K562 (cell line): Measurements from ENCODE around the gene SLC16A4. TPM values are rescaled to one million over a fixed set of nuclear protein-coding genes. Genes with fewer than 3 reads are reported as not detected.

ENCODE experiments used
- ETS2 ChIP-seq: IDR thresholded peaks from 2 replicates; pipeline ENCODE4 v1.6.1; 2016; ENCODE audit warnings: borderline replicate concordance, missing genetic modification characterization, mild to moderate bottlenecking, moderate library complexity, missing compliant biosample characterization; ENCODE audit not compliant: poor library complexity, severe bottlenecking
- GATAD2A ChIP-seq: fragments of 450-650 bp; IDR thresholded peaks from 2 replicates; pipeline ENCODE4 v1.6.1; 2017
- HDAC2 ChIP-seq: fragments of 450-650 bp; IDR thresholded peaks from 2 replicates; pipeline ENCODE4 v1.6.1; 2016; ENCODE audit warnings: mild to moderate bottlenecking
- HES1 ChIP-seq: fragments of 450-650 bp; IDR thresholded peaks from 2 replicates; pipeline ENCODE4 v1.6.1; 2016; ENCODE audit warnings: low read depth, mild to moderate bottlenecking, moderate library complexity
- HMGN3 ChIP-seq: IDR thresholded peaks from 2 replicates; pipeline ENCODE4 v1.6.1; 2011; ENCODE audit warnings: borderline replicate concordance, low read depth, mild to moderate bottlenecking, mixed read lengths, low read length; ENCODE audit not compliant: insufficient read length; ENCODE audit errors: extremely low read depth
- KAT7 ChIP-seq: sonication (generic); formaldehyde crosslinking; IDR thresholded peaks from 2 replicates; pipeline ENCODE4 v1.8.0; 2022; ENCODE audit warnings: missing genetic modification reagents, mild to moderate bottlenecking, borderline replicate concordance
- KDM4B ChIP-seq, 2 experiments: fragments of 450-650 bp in 1 of 2; sonication (generic) in 1 of 2; IDR thresholded peaks; 2 replicates each; pipeline ENCODE4 v1.6.1; 2016 to 2017; ENCODE audit warnings: borderline replicate concordance in 2 of 2, antibody characterized with exemption in 1 of 2, low read depth in 1 of 2, mild to moderate bottlenecking in 1 of 2
- MIER1 ChIP-seq: fragments of 450-650 bp; IDR thresholded peaks from 2 replicates; pipeline ENCODE4 v1.6.1; 2016; ENCODE audit warnings: antibody characterized with exemption, mild to moderate bottlenecking, low read depth
- MTA2 ChIP-seq: fragments of 450-650 bp; IDR thresholded peaks from 2 replicates; pipeline ENCODE4 v1.6.1; 2016; ENCODE audit warnings: low read depth
- NBN ChIP-seq: fragments of 450-650 bp; IDR thresholded peaks from 2 replicates; pipeline ENCODE4 v1.6.1; 2016; ENCODE audit warnings: low read depth, mild to moderate bottlenecking
- NCOA4 ChIP-seq: fragments of 450-650 bp; IDR thresholded peaks from 2 replicates; pipeline ENCODE4 v1.6.1; 2018; ENCODE audit warnings: mild to moderate bottlenecking; ENCODE audit not compliant: partially characterized antibody
- NCOR1 ChIP-seq: fragments of 450-650 bp; IDR thresholded peaks from 2 replicates; pipeline ENCODE4 v1.6.1; 2016; ENCODE audit warnings: mild to moderate bottlenecking, moderate library complexity
- PML ChIP-seq: IDR thresholded peaks from 2 replicates; pipeline ENCODE4 v1.6.1; 2012; ENCODE audit warnings: low read length, inconsistent platforms
- PPARD ChIP-seq: fragments of 250-450 bp; sonication (Bioruptor Pico); IDR thresholded peaks from 2 replicates; pipeline ENCODE4 v1.8.0; 2022; ENCODE audit warnings: inconsistent platforms, mild to moderate bottlenecking, moderate library complexity
- RFX7 ChIP-seq: fragments of 250-450 bp; sonication (Bioruptor Pico); IDR thresholded peaks from 2 replicates; pipeline ENCODE4 v1.5.1; 2021; ENCODE audit warnings: mild to moderate bottlenecking
- SRSF1 ChIP-seq: fragments of 200-400 bp; formaldehyde crosslinking; IDR thresholded peaks from 2 replicates; pipeline ENCODE4 v1.6.1; 2017; ENCODE audit warnings: mild to moderate bottlenecking, low read depth, low read length, moderate library complexity
- TEAD4 ChIP-seq, 2 experiments: sonication (generic) in 1 of 2; formaldehyde crosslinking in 1 of 2; IDR thresholded peaks; 2 replicates each; pipeline versions ENCODE4 v1.6.1 to v1.8.0; 2012 to 2022; ENCODE audit warnings: borderline replicate concordance in 1 of 2, inconsistent platforms in 1 of 2, low read length in 1 of 2, mild to moderate bottlenecking in 1 of 2, missing genetic modification reagents in 1 of 2
- TFAM ChIP-seq: fragments of 250-450 bp; sonication (Bioruptor Pico); conservative IDR thresholded peaks from 2 replicates; pipeline ENCODE4 v1.5.0; 2021; ENCODE audit warnings: mild to moderate bottlenecking, moderate library complexity
- ZKSCAN1 ChIP-seq: fragments of 150-350 bp; IDR thresholded peaks from 2 replicates; pipeline ENCODE4 v1.6.1; 2016; ENCODE audit warnings: low read depth, low read length
- ZNF165 ChIP-seq: fragments of 250-450 bp; sonication (Bioruptor Pico); IDR thresholded peaks from 2 replicates; pipeline ENCODE4 v1.4.0; 2020; ENCODE audit warnings: borderline replicate concordance
- ZNF274 ChIP-seq: IDR thresholded peaks from 2 replicates; pipeline ENCODE4 v1.6.1; 2011; ENCODE audit warnings: low read depth, mild to moderate bottlenecking, low read length, moderate library complexity, borderline replicate concordance
- ZNF699 ChIP-seq: fragments of 250-450 bp; sonication (Bioruptor Pico); IDR thresholded peaks from 2 replicates; pipeline ENCODE4 v1.8.0; 2021; ENCODE audit warnings: mild to moderate bottlenecking, moderate library complexity; ENCODE audit not compliant: insufficient replicate concordance
- ZNF76 ChIP-seq: fragments of 250-450 bp; sonication (Bioruptor Pico); IDR thresholded peaks from 2 replicates; pipeline ENCODE4 v1.4.0; 2020; ENCODE audit warnings: mild to moderate bottlenecking, moderate library complexity, borderline replicate concordance
- polyA plus RNA-seq, 8 experiments: library from polyadenylated mRNA; depleted of rRNA in 4 of 8; stranded (reverse) in 5 of 8; unstranded in 3 of 8; fragments of >200 nt; fragmentation: Nextera tagmentation in 2 of 8; fragmentation: Illumina TruSeq in 1 of 8; extraction: Ambion mirVana in 2 of 8; extraction: Trizol in 1 of 8; gene quantifications; 2 replicates each; pipeline versions ENCODE4 v1.2.1 to v1.2.3, GENCODE V29; 2011 to 2014; ENCODE audit warnings: inconsistent platforms in 1 of 8, missing spikeins in 1 of 8
- total RNA-seq, 7 experiments: library from RNA; depleted of rRNA in 6 of 7; stranded (reverse); fragments of >200 nt in 6 of 7; fragmentation: Illumina TruSeq in 2 of 7; extraction: Trizol in 2 of 7; gene quantifications; 2 replicates each; pipeline versions ENCODE4 v1.2.1 to v1.2.3, GENCODE V29; 2011 to 2021; ENCODE audit warnings: low replicate concordance in 1 of 7
- TF ChIP-seq, protein P1 (sequence below): fragments of 450-650 bp; IDR thresholded peaks from one replicate; pipeline ENCODE4 v1.6.1; 2018; ENCODE audit warnings: mild to moderate bottlenecking, moderate library complexity; ENCODE audit not compliant: partially characterized antibody
- TF ChIP-seq, protein P2 (sequence below): sonication (generic); formaldehyde crosslinking; IDR thresholded peaks from 2 replicates; pipeline ENCODE4 v1.8.0; 2022; ENCODE audit warnings: mild to moderate bottlenecking, missing genetic modification reagents

The SLC16A4 gene
- total and polyA plus RNA-seq, 9 of the 15 experiments (the other 6 are each of a cell fraction or from before 2014, with no cell fraction given): 0.04 to 0.31 (median 0.18) TPM; not detected in 1

DNA sequence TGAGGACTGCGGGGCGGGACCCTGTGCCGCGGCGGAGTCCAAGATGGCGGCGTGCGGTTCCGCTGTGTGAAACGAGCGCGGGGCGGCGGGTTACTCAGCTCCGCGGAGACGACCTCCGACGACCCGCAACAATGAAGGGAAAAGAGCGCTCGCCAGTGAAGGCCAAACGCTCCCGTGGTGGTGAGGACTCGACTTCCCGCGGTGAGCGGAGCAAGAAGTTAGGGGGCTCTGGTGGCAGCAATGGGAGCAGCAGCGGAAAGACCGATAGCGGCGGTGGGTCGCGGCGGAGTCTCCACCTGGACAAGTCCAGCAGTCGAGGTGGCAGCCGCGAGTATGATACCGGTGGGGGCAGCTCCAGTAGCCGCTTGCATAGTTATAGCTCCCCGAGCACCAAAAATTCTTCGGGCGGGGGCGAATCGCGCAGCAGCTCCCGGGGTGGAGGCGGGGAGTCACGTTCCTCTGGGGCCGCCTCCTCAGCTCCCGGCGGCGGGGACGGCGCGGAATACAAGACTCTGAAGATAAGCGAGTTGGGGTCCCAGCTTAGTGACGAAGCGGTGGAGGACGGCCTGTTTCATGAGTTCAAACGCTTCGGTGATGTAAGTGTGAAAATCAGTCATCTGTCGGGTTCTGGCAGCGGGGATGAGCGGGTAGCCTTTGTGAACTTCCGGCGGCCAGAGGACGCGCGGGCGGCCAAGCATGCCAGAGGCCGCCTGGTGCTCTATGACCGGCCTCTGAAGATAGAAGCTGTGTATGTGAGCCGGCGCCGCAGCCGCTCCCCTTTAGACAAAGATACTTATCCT is 51.2 kb downstream of the SLC16A4 start (continued):
- TF ChIP-seq, protein P1, sequence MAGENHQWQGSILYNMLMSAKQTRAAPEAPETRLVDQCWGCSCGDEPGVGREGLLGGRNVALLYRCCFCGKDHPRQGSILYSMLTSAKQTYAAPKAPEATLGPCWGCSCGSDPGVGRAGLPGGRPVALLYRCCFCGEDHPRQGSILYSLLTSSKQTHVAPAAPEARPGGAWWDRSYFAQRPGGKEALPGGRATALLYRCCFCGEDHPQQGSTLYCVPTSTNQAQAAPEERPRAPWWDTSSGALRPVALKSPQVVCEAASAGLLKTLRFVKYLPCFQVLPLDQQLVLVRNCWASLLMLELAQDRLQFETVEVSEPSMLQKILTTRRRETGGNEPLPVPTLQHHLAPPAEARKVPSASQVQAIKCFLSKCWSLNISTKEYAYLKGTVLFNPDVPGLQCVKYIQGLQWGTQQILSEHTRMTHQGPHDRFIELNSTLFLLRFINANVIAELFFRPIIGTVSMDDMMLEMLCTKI: no peak
- peak; percentile 62 for TF ChIP-seq HMGN3
- TF ChIP-seq ZNF76 (CRISPR knock-in tag): no peak
- TF ChIP-seq TEAD4 (IDR thresholded peaks at IDR 0.05; ENCODE audit: low read length): peak; percentile 32; the same call in 1 of the 2 replicates
- TF ChIP-seq TEAD4 (CRISPR knock-in tag; IDR thresholded peaks at IDR 0.05; ENCODE audit: borderline replicate concordance): no peak
- TF ChIP-seq ZNF165: no peak
- TF ChIP-seq ZNF699 (CRISPR knock-in tag): no peak
- TF ChIP-seq NCOA4: no peak
- TF ChIP-seq, protein P2, sequence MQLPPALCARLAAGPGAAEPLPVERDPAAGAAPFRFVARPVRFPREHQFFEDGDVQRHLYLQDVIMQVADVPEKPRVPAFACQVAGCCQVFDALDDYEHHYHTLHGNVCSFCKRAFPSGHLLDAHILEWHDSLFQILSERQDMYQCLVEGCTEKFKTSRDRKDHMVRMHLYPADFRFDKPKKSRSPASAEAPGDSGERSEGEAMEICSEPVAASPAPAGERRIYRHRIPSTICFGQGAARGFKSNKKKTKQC (CRISPR knock-in tag): peak; percentile 73
- TF ChIP-seq ETS2 (tag): no peak
- no peak for TF ChIP-seq PPARD (CRISPR knock-in tag)
- no peak for TF ChIP-seq MIER1
- no peak for TF ChIP-seq HES1
- peak; percentile 84; the same call in 1 of the 2 replicates for TF ChIP-seq PML
- TF ChIP-seq GATAD2A: no peak
- peak; percentile 83; the same call in 1 of the 2 replicates for TF ChIP-seq KAT7 (CRISPR knock-in tag)
- no peak for TF ChIP-seq MTA2
- TF ChIP-seq ZKSCAN1: peak; percentile 12; the same call in 1 of the 2 replicates
- no peak for TF ChIP-seq NCOR1
- no peak for TF ChIP-seq SRSF1
- peak; percentile 56; the same call in 1 of the 2 replicates for TF ChIP-seq NBN
- TF ChIP-seq TFAM (CRISPR knock-in tag): no peak
- TF ChIP-seq KDM4B (IDR thresholded peaks at IDR 0.05; ENCODE audit: borderline replicate concordance in 2 of 2, low read depth in 1 of 2): peak in 1 of 2 experiments; percentile 20; a peak in 1 of 4 replicates
- TF ChIP-seq RFX7 (CRISPR knock-in tag): no peak
- no peak for TF ChIP-seq ZNF274
- peak; percentile 47; the same call in 1 of the 2 replicates for TF ChIP-seq HDAC2
